Spleen (tissue), 7 donors: Measurements from ENCODE around the gene TUBGCP2.

ENCODE experiments used
- POLR2AphosphoS5 ChIP-seq, 3 donors: sonication (generic); formaldehyde crosslinking; IDR thresholded peaks; one replicate each; pipeline ENCODE4 v1.5.1; 2017; ENCODE audit warnings: antibody characterized with exemption in 3 of 3
- TF ChIP-seq, protein P1 (sequence below), 11 experiments: fragments of 200-600 bp in 7 of 11; fragments of 450-650 bp in 4 of 11; sonication (generic) in 4 of 11; IDR thresholded peaks in 8 of 11; conservative IDR thresholded peaks in 3 of 11; 1 replicate in 7 of 11; 2 replicates in 4 of 11; pipeline versions ENCODE4 v1.4.0 to v1.8.0; 2016 to 2021; ENCODE audit warnings: antibody characterized with exemption in 11 of 11, inconsistent platforms in 4 of 11, mild to moderate bottlenecking in 1 of 11
- donor health status: DM: no; HTN: no; CAD: no; lungs with moderate emphysema.
- donor health status: DM: no; HTN: no; CAD: no.
- donor health status: DM: no; HTN: no; CAD: no.

GRCh38 chr10:133270773-133271297, 37.8 kb downstream of the TUBGCP2 start:
- TF ChIP-seq, protein P1, sequence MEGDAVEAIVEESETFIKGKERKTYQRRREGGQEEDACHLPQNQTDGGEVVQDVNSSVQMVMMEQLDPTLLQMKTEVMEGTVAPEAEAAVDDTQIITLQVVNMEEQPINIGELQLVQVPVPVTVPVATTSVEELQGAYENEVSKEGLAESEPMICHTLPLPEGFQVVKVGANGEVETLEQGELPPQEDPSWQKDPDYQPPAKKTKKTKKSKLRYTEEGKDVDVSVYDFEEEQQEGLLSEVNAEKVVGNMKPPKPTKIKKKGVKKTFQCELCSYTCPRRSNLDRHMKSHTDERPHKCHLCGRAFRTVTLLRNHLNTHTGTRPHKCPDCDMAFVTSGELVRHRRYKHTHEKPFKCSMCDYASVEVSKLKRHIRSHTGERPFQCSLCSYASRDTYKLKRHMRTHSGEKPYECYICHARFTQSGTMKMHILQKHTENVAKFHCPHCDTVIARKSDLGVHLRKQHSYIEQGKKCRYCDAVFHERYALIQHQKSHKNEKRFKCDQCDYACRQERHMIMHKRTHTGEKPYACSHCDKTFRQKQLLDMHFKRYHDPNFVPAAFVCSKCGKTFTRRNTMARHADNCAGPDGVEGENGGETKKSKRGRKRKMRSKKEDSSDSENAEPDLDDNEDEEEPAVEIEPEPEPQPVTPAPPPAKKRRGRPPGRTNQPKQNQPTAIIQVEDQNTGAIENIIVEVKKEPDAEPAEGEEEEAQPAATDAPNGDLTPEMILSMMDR (IDR thresholded peaks at IDR 0.05 in 8 of 11, conservative IDR thresholded peaks at IDR 0.05 in 3 of 11): no peak
- no peak for TF ChIP-seq POLR2AphosphoS5 (IDR thresholded peaks at IDR 0.05)
